Right kidney (tissue), 1 donor: ENCODE results near the gene IGSF21.
"Not testable (repeated sequence)": the region's sequence is repeated elsewhere in the genome, so short reads cannot be mapped to it uniquely, and the experiment has no call there.

Experiments
- DNase-seq: peaks from one replicate; pipeline ENCODE4 v3.0.0-alpha.2; 2016

IGSF21 gene

GRCh38 chr1:18408656-18409370 is 301.2 kb downstream of the IGSF21 start:
- DNase-seq: no peak

- DNase-seq: no peak
Observed at GRCh38 chr1:18409609-18410237, 302.1 kb downstream of the IGSF21 start.

- no peak for DNase-seq
Observed at GRCh38 chr1:18410407-18410806, 302.8 kb downstream of the IGSF21 start.

- no peak for DNase-seq
Observed at GRCh38 chr1:18411321-18411720, 303.7 kb downstream of the IGSF21 start.

GRCh38 chr1:18411820-18412641 is 304.4 kb downstream of the IGSF21 start:
- no peak for DNase-seq

GRCh38 chr1:18412882-18413353 is 305.3 kb downstream of the IGSF21 start:
- DNase-seq: no peak

- DNase-seq: no peak
Observed at GRCh38 chr1:18413541-18414305, 306.1 kb downstream of the IGSF21 start.

- no peak for DNase-seq
Observed at GRCh38 chr1:18414321-18414720, 306.7 kb downstream of the IGSF21 start.

GRCh38 chr1:18414872-18415447 is 307.4 kb downstream of the IGSF21 start:
- no peak for DNase-seq

GRCh38 chr1:18415448-18416027 is 307.9 kb downstream of the IGSF21 start:
- DNase-seq: no peak

GRCh38 chr1:18416126-18416525 is 308.5 kb downstream of the IGSF21 start:
- not testable (repeated sequence) for DNase-seq

GRCh38 chr1:18417316-18418269 is 310.0 kb downstream of the IGSF21 start:
- no peak for DNase-seq

- DNase-seq: no peak
Observed at GRCh38 chr1:18419113-18419844, 311.7 kb downstream of the IGSF21 start.

- no peak for DNase-seq
Observed at GRCh38 chr1:18419845-18420184, 312.2 kb downstream of the IGSF21 start.

- no peak for DNase-seq
Observed at GRCh38 chr1:18422076-18422777, 314.6 kb downstream of the IGSF21 start.

- DNase-seq: no peak
Observed at GRCh38 chr1:18422954-18423353, 315.4 kb downstream of the IGSF21 start.

- no peak for DNase-seq
Observed at GRCh38 chr1:18426580-18426979, 319.0 kb downstream of the IGSF21 start.
